ENCODE measurements around the gene OSGEPL1.

- TF ChIP-seq EZH2 (IDR thresholded peaks at IDR 0.05; ENCODE audit: borderline replicate concordance) (no peak), CTCF (IDR thresholded peaks at IDR 0.05; ENCODE audit: poor library complexity) (no peak)
Measured at GRCh38 chr2:189799030-189799331, 36.4 kb upstream of the OSGEPL1 start.
